Muscle of back (tissue), 11 donors: ENCODE results near the gene CHMP4B. TPM values are rescaled to one million over a fixed set of nuclear protein-coding genes. Genes with fewer than 3 reads are reported as not detected.

Source experiments
- DNase-seq, 3 donors: peaks; one replicate each; pipeline versions ENCODE4 v3.0.0 to v3.0.0-alpha.2; 2013
- polyA plus RNA-seq, 10 donors: library from polyadenylated mRNA; unstranded; fragments of 120-200 nt; gene quantifications; one replicate each; pipeline ENCODE4 v1.2.1, GENCODE V29; 2013; ENCODE audit not compliant: insufficient read length in 10 of 10

CHMP4B gene
- polyA plus RNA-seq, 10 donors = 60.4 to 75.0 (median 66.7) TPM

DNA sequence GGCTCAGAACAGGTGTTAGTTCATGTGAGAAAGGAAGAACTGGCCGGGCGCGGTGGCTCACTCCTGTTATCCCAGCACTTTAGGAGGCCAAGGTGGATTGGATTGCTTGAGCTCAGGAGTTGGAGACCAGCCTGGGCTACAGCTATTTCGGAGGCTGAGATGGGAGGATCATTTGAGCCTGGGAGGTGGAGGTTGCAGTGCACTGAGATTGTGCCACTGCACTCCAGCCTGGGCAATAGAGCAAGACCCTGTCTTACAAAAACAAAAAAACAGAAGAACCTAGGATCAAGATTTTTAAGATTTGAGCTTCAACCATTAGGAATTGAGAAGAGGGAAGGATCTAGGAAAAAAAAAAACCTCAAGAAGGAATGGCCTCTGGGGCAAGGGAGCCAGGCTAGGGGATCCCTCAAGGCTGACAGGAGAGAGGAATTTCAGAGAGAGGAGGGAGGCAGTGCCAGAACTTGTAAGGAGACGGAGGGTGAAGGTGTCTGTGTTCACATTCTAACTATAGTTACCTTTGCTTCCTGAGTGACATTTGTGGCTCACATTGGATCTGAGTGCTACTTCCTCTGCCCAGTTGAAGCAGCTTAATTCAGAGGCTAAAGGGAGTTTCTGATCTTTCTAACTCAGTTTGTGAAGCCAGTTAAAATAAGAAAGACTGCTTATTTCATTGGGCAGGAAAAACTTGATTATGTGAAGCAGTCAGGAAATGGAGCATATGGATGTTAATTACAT is 26.1 kb downstream of the CHMP4B start:
- no peak for DNase-seq

DNA sequence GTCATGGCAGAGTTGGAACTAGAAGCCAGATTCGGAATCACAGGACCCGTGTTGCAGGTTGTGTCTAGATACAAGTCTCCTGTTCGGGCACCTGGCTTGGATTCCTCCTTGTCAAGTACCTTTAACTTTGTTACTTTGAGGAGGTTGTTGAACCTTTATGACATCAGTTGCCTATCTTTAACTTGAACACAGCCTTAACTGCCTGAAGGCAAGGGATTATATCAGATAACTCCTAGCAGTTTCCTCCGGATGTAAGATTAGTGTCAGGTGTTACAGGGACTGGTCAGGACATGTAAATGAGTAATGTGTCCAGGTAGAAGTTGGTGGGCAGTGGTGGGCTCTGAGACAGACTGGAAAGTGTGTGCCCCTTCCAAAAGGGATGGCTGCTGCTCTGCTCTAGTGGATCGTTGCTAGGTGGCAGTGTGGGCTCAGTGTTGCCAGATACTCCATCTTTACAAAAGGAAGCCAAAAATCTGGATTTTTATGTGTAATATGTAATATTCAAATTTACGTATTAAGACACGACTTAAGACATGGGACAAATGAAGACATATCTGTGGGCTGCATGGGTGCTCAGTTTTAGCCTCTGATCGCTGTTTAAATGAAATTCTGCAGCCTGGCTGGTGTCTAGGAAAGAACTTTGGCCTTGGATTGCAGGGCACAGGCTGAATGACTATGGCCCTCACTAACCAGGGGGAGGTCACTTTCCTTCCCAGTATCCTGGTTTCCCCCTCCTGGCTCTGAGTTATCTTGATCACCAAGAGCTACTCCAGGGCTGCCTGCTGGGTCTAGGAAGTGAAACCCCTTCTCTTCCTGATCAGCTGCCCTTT is 27.1 kb downstream of the CHMP4B start:
- DNase-seq = no peak

DNA sequence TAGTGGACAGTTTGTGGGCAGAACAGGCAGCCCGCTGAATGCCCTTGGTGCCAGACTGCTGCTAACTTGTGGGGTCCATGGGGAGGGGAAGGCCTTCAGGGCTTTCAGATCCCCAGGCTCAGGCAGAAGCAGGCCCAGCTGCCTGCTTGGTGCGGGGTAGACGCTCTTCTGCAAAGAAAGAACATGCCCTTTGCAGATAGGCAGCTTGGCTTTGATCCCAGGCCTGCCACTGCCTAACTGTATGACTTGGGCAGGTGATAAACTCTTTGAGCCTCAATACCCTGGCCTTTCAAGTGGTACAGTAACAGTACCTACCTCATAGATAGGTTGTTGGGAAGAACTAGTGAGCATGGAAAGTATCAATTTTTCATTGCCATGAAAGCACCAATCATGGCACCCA is 28.4 kb downstream of the CHMP4B start:
- no peak for DNase-seq

DNA sequence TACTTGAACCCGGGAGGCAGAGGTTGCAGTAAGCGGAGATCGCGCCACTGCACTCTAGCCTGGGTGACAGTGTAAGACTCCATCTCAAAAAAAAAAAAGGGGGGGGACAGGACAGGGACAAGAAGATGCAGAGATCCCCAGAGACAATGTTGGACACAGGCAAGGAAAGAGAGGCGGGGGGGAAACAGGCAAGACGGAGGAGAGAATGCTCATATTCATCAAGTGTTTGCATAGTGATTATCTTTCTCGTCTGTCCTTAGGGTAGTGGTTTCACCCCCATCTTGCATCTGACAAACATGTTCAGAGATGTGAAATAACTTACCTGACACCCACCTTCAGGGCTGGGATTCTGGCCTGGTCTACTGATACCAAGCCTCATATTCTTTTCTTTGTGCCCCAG is 29.0 kb downstream of the CHMP4B start:
- DNase-seq = no peak

DNA sequence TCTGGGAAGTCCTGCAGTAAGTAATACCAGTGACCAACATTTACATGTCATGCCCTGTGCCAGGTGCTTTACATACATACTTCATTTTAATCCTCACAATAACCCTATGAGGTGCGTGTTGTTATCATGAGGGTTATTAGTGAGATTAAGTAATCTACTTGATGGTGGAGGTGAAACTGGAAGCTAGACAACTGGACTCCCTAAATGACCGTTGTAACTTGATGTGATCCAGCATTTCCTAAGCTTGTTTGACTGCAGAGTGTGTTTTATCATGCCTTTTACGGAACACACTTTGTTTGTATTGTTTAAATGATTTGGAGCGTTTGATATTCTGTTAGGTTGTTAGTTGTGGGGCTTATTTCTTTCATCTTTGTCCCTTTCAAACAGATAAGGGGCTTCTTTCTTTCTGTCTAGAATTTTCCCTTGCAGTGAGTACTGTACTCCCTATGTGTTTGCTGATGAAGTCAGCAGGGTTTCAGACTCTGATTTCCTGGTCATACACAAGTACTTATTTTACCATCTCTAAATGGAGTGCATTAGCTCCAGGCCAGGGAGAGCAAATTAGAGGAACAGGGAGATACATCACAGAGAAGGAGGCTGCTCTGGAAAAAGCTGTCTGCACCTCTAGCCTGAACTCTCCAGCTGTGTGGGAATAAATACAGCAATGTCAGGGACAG is 29.7 kb downstream of the CHMP4B start:
- no peak for DNase-seq

DNA sequence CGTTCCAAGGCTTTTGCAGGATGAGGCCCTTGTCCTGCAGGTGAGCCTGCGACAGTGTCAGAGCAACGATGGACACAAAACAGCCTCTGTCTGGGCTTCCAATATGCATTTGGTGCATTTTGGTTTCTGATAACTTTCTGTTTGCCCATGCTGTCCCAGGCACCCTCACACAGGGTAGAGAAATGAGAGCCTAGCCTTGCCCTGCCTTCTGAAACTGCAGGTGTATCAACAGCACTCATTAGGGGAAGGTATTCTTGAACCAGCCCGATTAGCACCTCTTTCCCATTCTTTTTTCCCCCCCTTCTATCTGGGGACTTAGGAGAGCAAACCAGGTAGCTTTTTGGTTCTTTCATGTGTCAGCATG is 30.3 kb downstream of the CHMP4B start:
- no peak for DNase-seq

DNA sequence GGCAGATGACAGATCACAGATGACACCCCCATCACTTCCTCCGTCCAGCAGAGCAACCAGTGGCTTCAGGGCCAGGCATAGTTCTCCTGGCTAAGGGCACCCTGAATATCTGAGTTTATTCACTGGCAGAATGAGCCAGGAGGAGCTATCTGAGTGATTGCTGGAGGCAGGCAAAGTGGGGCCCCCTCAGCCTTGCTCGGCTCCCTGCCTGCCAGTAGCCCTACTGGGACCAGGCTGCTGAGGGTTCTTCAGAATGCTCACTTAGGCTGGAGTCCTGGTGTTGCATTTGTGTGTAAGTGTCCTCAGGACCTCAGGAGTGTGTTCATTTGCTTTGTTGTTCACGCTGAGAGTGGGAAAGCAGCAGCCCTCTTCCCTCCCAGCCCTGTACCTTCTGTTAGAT is 31.2 kb downstream of the CHMP4B start:
- DNase-seq = no peak

DNA sequence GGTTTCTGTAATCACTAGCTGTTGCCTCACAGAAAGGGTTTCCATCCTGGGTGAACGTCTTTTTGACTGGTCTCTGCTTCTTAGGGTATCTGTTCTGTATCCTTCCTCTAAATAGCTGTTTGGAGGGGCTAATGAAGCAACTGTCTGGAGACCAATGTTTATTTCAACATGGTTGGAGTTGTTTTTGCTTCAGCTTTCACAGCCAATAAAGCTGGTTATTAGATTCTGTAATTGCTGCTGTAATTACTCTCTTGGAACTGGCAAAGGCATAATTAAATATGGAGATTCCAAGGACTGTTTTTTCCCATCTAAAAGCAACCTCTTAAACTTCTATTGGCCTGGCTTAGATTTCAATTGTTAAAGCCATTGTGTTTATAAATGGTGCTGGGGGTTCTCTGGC is 31.9 kb downstream of the CHMP4B start:
- DNase-seq = no peak

DNA sequence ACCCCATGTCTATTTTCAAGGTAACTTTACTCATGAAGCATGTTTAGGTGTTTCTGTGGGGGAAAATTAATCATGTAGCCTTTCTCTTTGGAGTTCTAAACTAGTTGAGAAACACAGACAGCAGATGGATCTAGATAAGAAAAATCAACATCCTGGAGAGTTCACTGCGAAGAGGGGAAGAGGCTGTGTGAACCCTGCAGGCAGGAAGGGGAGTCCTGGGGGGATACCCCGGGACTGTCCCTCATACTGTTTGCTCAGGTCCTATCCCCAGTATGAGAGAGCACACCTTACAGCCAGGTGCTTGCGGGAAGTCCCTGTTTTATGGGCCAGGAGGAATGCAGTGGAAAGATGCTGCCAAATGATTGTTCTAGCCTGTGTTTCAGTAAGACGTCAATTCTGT is 32.7 kb downstream of the CHMP4B start:
- DNase-seq = no peak

DNA sequence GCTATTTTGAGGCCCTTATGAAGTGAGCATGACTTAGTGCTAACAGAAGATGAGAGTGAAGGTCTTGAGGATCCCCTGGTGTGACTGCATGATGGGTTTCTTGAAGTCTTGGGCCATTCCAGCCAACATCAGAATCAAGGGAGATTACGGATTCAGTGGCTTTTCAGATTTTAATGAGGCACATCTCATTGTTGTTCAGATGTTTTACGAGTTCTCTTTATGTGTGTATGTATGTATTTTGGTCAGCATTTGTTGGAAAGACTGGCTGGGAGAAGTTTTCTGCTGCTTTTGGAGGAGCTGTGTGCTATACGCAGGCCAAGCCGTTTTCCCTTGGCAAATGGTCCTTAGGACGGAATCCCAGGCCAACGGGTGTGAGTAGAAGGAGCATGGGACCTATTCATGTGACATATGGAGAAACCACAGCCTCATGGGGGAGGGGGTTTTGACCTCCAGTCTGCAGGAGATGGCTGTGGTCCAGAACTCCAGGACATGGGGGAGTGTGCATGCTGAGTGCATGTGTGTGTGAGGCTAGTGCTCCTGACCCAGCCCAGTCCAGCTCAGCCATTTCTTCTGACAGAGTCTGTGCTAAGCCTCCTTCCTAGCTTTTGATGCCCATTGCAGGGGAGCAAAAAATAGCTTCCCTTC is 35.3 kb downstream of the CHMP4B start:
- DNase-seq = peak; percentile 49 to 80 (median 49)

DNA sequence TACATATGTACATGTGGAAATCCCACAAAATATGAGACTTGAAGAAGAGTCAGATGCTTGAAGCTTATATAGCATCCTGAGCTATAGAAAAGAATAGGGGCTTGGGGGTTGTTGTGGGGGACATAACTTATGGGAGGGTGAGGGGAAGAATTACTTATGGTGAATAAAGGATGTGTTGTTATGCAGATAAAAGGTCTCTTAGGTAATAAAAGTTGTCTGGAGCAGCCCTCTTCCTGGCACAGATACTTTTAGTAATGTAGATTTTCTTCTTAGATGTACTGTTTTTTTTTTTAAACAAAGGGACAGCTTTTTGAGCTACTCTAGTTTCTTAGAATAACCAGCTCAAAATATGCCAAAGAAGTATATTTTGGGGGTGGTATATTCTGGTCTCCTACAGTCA is 35.9 kb downstream of the CHMP4B start:
- DNase-seq = no peak

DNA sequence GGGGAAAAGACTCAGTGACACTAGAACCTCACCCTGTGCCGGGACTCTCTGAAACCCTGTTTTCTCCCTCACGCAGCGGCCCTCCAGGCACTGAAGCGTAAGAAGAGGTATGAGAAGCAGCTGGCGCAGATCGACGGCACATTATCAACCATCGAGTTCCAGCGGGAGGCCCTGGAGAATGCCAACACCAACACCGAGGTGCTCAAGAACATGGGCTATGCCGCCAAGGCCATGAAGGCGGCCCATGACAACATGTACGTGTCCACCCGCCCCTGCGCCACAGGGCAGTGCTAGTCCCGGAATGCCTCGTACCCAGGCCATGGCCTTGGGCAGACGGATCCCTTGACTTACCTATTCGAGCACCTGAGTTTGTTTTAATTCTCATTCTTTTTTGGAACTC is 37.2 kb downstream of the CHMP4B start:
- DNase-seq = no peak

DNA sequence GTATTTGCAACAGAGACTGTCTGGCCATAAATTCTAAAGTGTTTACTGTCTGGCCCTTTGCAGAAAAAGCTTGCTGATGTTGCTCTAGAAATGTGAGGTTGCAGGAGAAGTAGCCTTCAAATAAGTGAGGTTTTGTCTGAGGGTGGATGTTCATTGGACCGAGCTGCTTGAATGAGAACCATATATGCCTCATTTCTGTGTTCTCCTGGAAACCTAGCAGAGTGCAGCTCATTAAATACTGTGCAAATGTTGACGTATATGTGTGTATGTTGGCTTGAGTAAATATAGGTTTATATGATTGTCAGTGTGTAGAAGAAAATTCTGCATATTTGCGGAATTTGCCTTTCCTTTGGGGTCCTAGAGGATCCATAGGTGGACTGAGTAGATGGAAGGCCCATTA is 39.0 kb downstream of the CHMP4B start:
- no peak for DNase-seq

DNA sequence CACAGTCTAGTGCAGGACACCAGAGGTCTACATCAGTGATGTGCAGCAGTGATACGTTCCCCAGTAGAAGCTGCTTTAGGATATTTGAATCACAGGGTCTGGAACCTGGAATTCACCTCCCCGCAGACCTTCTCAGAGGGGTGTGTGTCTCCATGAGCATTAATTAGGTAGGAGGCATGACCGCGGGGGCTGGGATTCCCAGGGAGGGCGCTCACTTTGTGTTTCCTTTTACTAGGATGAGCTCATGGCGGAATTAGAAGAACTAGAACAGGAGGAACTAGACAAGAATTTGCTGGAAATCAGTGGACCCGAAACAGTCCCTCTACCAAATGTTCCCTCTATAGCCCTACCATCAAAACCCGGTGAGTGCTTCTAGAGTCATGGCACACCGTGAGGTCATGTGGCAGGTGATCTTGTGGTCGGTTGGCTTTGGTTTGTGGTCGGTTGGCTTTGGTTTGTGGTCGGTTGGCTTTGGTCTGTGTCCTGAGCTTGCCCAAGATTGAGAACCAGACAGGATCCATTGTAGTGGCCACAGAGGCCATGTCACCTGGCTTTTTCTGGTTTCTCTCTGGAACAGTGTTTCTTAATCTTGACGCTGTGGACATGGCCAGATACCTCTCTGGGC is 40.8 kb downstream of the CHMP4B start:
- no peak for DNase-seq

DNA sequence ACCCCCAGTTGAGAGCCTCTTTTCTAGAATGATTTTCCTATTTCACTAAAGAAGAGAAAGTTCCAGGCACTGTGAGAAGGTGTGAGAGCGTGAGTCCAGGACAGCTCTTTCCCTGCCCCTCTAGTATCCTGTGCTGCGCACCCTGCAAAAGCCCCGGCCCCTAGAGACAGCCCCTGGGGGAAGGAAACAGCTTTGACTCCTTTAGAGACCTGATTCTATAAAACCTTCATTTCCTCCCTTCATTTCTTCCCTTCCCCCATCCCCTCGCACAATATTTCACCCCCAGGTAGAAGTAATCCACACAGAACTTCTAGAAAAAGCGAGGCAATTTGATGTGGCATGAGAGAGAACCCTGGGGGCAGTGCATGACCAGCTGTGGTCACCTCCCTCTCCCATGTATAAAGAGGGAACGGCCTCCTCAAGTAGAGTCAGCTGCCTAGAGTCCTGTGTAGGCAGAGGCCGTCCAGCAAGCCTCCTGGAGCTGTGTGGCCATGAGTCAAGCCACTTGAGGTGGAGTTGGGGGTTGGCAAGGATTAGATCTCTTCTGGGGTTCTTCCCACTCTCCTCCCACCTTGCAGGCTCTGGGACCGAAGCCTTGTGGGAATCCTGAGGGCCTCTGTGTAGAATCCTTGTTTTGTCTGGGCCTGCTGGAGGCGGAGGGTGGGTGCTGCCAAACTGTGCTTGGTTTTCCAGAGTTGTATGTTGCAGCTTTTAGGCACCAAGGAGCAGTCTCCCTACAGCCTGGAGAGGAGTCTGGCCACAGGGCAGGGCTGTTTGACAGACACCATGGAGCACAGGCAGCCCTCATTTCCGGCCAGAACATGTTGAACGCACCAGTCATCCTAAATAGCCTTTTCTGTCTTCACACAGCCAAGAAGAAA is 41.7 kb downstream of the CHMP4B start:
- no peak for DNase-seq

DNA sequence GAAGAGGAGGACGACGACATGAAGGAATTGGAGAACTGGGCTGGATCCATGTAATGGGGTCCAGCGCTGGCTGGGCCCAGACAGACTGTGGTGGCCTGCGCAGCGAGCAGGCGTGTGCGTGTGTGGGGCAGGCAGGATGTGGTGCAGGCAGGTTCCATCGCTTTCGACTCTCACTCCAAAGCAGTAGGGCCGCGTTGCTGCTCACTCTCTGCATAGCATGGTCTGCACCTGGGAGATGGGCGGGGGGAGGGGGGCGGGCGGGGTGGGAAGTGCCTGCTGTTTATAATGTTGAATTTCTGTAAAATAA is 42.3 kb downstream of the CHMP4B start:
- no peak for DNase-seq

DNA sequence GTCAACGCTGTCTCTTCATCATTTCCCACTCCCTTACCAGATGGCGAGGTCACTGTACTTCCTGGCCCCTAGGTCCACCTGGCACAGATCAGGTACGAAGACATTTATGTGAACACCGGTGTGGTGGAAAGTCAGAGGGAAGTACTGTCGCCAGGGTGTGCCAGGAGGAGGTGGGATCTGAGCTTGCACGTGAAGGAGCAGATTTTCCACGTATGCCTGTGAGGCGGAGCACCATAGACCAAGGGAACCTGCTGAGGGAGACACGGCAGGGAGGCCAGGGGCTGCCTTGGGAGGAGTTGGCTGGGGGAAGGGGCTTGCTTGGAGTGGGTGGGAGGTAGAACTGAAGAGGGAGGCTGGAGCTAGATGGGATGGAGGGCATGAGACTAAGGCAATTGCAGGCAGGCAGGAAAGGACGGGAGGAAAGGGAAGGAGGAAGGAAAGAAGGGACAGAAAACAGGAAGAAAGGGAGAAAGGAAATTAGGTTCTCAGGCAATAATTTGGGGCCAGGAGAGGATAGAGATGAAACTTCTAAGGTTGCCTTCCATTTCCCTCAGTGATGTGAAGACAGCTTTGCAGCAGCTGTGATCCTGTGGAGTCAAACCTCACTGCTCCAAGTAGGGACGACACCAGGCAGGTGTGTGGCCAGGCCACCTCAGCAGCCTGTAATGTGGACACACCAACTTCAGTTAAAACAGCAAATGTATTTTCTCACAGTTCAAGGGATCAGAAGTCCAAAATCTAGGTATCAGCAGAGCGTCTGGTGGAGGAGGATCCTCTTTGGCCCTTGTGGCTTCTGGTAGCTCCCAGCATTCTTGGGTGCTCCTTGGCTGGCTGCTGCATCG is 46.8 kb downstream of the CHMP4B start:
- no peak for DNase-seq

DNA sequence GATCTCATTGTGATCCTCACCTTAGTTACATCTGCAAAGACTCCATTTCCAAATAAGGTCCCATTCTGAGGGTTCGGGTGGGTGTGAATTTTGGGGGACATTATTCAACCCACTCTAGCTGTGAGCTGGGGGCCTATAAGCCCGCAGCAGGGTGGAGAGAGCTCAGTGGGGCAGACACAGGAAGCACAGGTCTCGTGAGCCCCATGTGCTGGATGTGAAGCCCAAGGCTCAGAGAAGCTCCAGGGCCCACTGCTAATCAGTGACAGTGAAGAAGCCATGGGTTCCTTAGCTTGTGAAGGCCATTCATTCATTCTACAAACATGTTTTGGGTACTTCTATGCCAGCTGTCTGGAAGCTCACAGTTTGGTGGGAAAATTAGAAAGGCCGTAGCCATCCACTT is 47.5 kb downstream of the CHMP4B start:
- DNase-seq = no peak

DNA sequence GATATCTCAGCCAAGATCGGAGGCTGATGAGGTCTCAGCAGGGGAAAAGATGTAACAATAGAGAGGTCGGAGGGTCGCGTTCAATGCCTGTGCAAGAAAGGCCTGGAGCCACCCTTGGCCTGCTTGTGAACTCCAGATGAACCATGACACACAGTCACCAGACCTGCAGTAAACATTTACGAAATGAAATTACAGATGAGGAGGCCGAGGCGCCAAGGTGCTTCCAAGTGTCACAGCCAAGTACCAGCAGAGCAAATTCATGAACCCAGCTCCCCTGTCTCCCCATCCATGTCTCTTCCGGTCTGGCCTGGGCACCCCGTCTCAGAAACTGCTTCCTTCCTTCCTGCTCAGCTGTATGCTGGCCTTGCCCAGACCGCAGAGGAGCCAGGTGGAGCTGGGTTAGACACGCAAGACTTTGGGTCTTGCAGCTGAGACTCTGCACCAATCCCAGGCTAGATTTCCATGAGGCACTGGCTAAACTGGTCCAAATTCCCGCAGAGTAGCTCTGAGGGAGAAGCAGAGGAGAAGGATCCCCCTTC is 48.1 kb downstream of the CHMP4B start:
- peak in 1 of 3 donors; percentile 26 for DNase-seq

DNA sequence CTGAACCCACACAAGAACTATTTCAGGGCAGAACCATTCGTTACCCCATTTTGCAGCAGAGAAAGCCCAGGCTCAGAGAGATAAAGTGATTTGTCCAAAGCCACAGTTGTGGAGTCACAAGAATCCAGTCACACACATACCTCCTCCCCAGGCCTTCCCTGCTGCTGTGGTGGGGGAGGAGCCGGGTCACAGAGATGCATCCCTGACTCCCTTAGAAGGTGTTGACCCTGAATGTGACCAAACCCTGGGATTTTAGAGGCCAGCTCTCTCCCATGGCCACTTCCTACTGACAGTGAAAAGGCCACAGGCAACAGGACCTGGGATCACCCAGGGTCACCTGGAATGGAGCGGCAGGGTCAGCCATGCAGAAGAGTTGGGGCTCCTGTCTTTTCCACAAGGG is 48.6 kb downstream of the CHMP4B start:
- DNase-seq = no peak
